Measurements from ENCODE around the gene PDE4A. TPM values are rescaled to one million over a fixed set of nuclear protein-coding genes. Genes with fewer than 3 reads are reported as not detected.

Gene PDE4A
- total and polyA plus RNA-seq, 4 donors = 0.90 to 2.3 (median 1.3) TPM

- no peak for DNase-seq (ENCODE audit: low spot score)
- Histone ChIP-seq H3K9me3 (ENCODE audit: control insufficient read depth in 4 of 4, low read length in 3 of 4) (no peaks in the 10 kb centered on the region), H3K27me3 (ENCODE audit: control insufficient read depth in 4 of 4, insufficient read depth in 4 of 4, low read length in 3 of 4) (no peaks in the 10 kb centered on the region), H3K4me1 (ENCODE audit: control insufficient read depth in 4 of 4, insufficient read depth in 4 of 4, low read length in 3 of 4) (peaks cover 3 to 11% (median 8%) of the 10 kb centered on the region in 4 donors), H3K9ac (ENCODE audit: low read depth in 1 of 2, low read length in 2 of 2) (no peak overlapping the region), H3K27ac (ENCODE audit: low read depth in 1 of 2, low read length in 2 of 2) (no peak overlapping the region), H3K36me3 (ENCODE audit: control insufficient read depth in 4 of 4, insufficient read depth in 3 of 4, low read depth in 1 of 4, low read length in 3 of 4) (peaks cover 3 to 10% (median 3%) of the 10 kb centered on the region in 4 donors), H3K4me3 (ENCODE audit: low read depth in 1 of 3, low read length in 3 of 3) (no peak overlapping the region)
- no peak for TF ChIP-seq MAX (IDR thresholded peaks at IDR 0.05)
- no peak for TF ChIP-seq CTCF (IDR thresholded peaks at IDR 0.05; ENCODE audit: low read depth, low read length, missing input control)
- WGBS = 97% methylated on average over 8 of the region's 8 CpGs
These were observed 42.2 kb upstream of the PDE4A start for GRCh38 chr19:10378124-10378523.

- 2% methylated on average over 10 of the region's 10 CpGs for WGBS
- Histone ChIP-seq H3K9ac (ENCODE audit: low read depth in 1 of 2, low read length in 2 of 2) (peak overlapping the region; percentile 59 to 90), H3K4me1 (ENCODE audit: control insufficient read depth in 4 of 4, insufficient read depth in 4 of 4, low read length in 3 of 4) (peaks cover 3 to 11% (median 8%) of the 10 kb centered on the region in 4 donors), H3K9me3 (ENCODE audit: control insufficient read depth in 4 of 4, low read length in 3 of 4) (no peaks in the 10 kb centered on the region), H3K4me3 (ENCODE audit: low read depth in 1 of 3, low read length in 3 of 3) (peak overlapping the region; percentile 75 to 86 (median 84)), H3K36me3 (ENCODE audit: control insufficient read depth in 4 of 4, insufficient read depth in 3 of 4, low read depth in 1 of 4, low read length in 3 of 4) (peaks cover 0 to 8% (median 3%) of the 10 kb centered on the region in 4 donors), H3K27ac (ENCODE audit: low read depth in 1 of 2, low read length in 2 of 2) (peak overlapping the region; percentile 51 to 86), H3K27me3 (ENCODE audit: control insufficient read depth in 4 of 4, insufficient read depth in 4 of 4, low read length in 3 of 4) (no peaks in the 10 kb centered on the region)
- TF ChIP-seq EGR1 (IDR thresholded peaks at IDR 0.05; ENCODE audit: low read depth in 2 of 2) (no peak), FOXA1 (IDR thresholded peaks at IDR 0.05) (no peak), ZBTB33 (IDR thresholded peaks at IDR 0.05) (no peak), RXRA (IDR thresholded peaks at IDR 0.05) (no peak)
- DNase-seq (ENCODE audit: low spot score) = no peak
These were observed 40.4 kb upstream of the PDE4A start for GRCh38 chr19:10379880-10380312.

- Histone ChIP-seq H3K4me1 (ENCODE audit: control insufficient read depth in 4 of 4, insufficient read depth in 4 of 4, low read length in 3 of 4) (peaks cover 2 to 11% (median 8%) of the 10 kb centered on the region in 4 donors), H3K4me3 (ENCODE audit: low read depth in 1 of 3, low read length in 3 of 3) (peak within 1 kb of the TSS; percentile 75 to 86 (median 84)), H3K9me3 (ENCODE audit: control insufficient read depth in 4 of 4, low read length in 3 of 4) (no peaks in the 10 kb centered on the region), H3K27ac (ENCODE audit: low read depth in 1 of 2, low read length in 2 of 2) (peak within 1 kb of the TSS; percentile 80 to 86), H3K36me3 (ENCODE audit: control insufficient read depth in 4 of 4, insufficient read depth in 3 of 4, low read depth in 1 of 4, low read length in 3 of 4) (peaks cover 0 to 8% (median 3%) of the 10 kb centered on the region in 4 donors), H3K9ac (ENCODE audit: low read depth in 1 of 2, low read length in 2 of 2) (peak within 1 kb of the TSS; percentile 59 to 90), H3K27me3 (ENCODE audit: control insufficient read depth in 4 of 4, insufficient read depth in 4 of 4, low read length in 3 of 4) (no peaks in the 10 kb centered on the region)
- peak; percentile 99 for DNase-seq (ENCODE audit: low spot score)
- under 1% methylated on average over 58 of the region's 58 CpGs for WGBS
- TF ChIP-seq HNF4G (IDR thresholded peaks at IDR 0.05) = no peak
- peak; percentile 76 for TF ChIP-seq YY1 (IDR thresholded peaks at IDR 0.05)
- peak; percentile 42 to 56 for TF ChIP-seq RXRA (IDR thresholded peaks at IDR 0.05)
- TF ChIP-seq REST (IDR thresholded peaks at IDR 0.05) = peak; percentile 67
- peak in 1 of 2 donors; percentile 14 for TF ChIP-seq JUND (IDR thresholded peaks at IDR 0.05)
- TF ChIP-seq MAX (IDR thresholded peaks at IDR 0.05) = peak; percentile 64
- no peak for TF ChIP-seq TAF1 (conservative IDR thresholded peaks at IDR 0.05)
- TF ChIP-seq CTCF (IDR thresholded peaks at IDR 0.05; ENCODE audit: low read depth, low read length, missing input control) = no peak
- peak in 1 of 2 donors; percentile 27 for TF ChIP-seq HNF4A (conservative IDR thresholded peaks at IDR 0.05)
- peak; percentile 11 for TF ChIP-seq NR2F2 (IDR thresholded peaks at IDR 0.05)
These were observed 39.8 kb upstream of the PDE4A start, which contains the start of gene TYK2 for GRCh38 chr19:10380313-10381102. TSS of gene TYK2 (minus strand) at chr19:10380572. CDS start at chr19:10378406, 2,166 bp downstream.
